HG02678 (cell line): ENCODE data around the gene PIAS1.
"Not testable (repeated sequence)": the region's sequence is repeated elsewhere in the genome, so short reads cannot be mapped to it uniquely, and the experiment has no call there.

Experiments used
- ATAC-seq: cut with Tn5 transposase; IDR thresholded peaks from one replicate; pipeline ENCODE4 v1.9.1; 2021; ENCODE audit warnings: mild to moderate bottlenecking, moderate library complexity; ENCODE audit not compliant: unreplicated experiment

Gene PIAS1

GRCh38 chr15:68113751-68114150 lies 59.6 kb downstream of the PIAS1 start:
- ATAC-seq = no peak

DNA sequence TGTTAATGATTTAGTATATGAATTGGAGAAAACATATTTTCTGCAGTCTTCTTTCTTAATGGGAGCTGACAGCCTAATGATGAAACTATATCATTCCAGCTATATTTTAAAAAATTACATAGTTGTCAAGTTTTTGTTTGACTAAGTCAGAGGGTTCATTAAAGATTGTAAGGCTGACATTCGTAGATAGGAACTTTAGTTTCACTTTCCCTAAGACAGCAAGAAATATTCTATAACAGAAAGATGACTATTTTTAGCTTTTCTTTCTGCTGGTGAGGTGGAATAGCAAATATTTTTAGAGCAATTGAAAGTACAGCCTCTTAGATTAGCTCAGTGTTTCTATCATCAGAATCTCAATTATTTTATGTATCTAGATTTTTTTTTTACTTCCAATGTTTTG lies 60.2 kb downstream of the PIAS1 start:
- no peak for ATAC-seq

GRCh38 chr15:68114840-68115239 lies 60.7 kb downstream of the PIAS1 start:
- no peak for ATAC-seq

GRCh38 chr15:68124700-68125099 lies 70.6 kb downstream of the PIAS1 start:
- ATAC-seq = no peak

- no peak for ATAC-seq
Observed at GRCh38 chr15:68126396-68126795, 72.3 kb downstream of the PIAS1 start.

DNA sequence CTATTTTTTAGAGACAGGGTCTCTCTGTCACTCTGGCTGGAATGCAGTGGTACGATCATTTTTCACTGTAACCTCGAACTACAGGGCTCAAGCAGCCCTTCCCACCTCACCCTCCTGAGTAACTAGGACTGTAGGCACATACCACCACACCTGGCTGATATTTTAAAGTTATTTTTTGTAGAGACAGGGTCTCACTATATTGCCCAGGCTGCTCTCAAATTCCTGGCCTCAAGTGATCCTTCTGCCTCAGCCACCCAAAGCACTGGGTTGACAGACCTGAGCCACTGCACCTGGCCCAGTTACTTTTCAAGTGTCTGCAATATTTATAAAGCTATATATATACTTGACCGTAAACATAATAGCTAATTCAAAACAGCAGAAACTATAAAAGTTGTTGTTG lies 75.0 kb downstream of the PIAS1 start:
- ATAC-seq = no peak

GRCh38 chr15:68130851-68131250 lies 76.7 kb downstream of the PIAS1 start:
- no peak for ATAC-seq

GRCh38 chr15:68137096-68137495 lies 83.0 kb downstream of the PIAS1 start:
- ATAC-seq = no peak

DNA sequence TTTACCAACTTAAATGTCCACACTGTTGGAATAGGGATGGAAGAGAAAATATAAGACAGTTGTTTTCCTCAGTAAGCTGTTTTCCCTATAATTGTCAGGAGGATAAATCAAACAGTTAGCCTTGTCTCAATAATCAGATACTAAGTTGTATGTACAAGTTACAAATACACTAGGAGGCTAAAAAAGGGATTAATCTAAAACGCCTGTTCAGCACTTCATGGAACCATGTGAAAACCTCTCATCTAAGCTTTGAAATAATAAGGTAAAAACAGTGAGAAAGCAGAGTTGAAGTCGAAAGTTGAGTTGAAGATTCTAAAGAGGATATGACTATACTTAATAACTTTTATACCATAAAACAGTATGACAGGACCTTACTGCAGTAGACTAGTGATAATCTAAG lies 89.0 kb downstream of the PIAS1 start:
- no peak for ATAC-seq

DNA sequence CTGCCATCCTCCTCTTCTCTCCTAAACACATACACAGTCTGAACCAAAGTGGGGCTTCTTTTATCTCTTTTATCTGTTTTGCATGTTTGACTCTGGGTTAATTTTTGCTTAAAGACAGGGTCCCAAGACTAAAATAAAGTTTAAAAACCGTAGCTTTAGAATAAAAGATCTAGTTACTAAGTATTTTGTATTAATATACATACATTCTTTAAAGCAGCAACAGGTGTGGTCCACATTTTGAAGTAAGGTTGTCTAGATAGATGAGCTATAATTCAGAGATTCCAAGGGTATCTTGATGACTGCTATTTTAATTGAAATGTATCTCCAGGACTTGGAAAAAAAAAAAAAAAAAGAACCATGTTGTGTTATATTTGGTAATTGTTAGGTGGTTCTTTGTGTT lies 89.7 kb downstream of the PIAS1 start:
- no peak for ATAC-seq

- ATAC-seq = no peak
Observed at GRCh38 chr15:68145706-68146105, 91.6 kb downstream of the PIAS1 start.

- no peak for ATAC-seq
Observed at GRCh38 chr15:68148039-68148438, 93.9 kb downstream of the PIAS1 start.

DNA sequence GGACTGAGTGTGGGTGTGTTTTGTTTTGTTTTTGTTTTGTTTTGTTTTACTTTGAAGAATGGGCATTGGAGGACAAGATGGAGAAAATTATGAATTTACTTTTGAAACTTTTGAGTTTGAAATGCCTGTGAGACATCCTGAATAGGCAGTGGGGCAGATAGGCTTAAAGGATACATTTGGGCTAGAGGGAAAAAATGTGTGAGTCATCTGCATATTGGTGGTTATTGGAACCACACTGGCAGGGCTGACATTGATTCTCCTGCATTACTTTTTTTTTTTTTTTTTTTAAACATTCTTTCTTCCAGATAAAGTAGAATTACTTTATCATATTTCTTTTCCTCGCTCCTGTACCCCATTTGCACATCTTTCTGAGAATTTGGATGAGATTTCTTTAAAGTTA lies 94.9 kb downstream of the PIAS1 start:
- no peak for ATAC-seq

DNA sequence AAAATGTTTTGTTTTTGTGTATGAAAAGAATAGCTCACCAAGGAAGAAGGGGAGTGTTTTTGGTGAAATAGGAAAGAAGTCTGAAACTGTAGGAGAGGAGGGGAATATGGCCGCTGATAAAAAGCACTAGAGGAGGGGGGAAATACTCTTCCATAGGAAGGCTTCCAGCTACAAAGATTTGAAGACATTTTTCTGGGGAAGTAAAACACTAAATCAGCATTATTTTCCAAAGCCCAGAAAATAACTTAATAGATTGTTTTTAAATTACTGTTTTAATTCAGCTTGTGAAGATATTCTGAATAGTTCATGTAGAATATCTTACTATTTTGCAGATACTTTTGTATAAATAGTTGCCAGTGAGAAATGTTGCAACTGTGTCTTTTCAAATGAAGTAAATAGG lies 96.1 kb downstream of the PIAS1 start:
- ATAC-seq = no peak

DNA sequence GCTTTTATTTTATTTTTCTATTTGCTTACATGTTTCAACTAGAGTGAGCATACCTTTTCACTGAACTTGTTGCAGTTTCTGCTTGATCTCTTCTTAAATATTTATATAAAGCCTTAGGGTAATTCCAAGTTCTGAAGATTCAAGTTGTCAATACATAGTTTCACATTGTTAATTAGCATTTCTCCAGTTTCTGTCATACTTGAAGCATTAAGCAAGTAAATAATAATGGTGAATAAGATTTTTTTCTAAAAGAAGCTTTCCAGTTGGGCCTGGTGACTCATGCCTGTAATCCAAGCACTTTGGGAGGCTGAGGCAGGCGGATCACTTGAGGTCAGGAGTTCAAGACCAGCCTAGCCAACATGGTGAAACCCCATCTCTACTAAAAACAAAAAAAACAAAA lies 97.2 kb downstream of the PIAS1 start:
- ATAC-seq = no peak

DNA sequence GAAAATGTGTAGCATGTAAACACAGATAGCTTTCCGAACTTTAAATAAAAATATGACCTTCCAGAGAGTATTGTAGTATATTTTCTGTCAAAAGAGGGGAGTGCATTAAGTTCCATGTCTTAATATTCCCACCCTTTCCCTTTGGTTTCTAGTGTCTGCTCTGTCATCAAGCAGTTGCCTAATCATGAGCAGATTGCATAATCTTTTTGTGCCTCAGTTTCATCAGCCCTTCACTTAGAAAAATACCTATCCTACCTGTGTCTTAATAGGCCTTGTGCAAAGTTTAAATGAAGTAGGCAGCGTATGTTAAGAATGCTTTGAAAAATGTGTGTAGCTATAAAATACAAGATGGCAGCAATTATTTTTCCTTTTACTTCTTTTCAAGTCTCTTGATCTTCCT lies 98.2 kb downstream of the PIAS1 start:
- ATAC-seq = no peak

DNA sequence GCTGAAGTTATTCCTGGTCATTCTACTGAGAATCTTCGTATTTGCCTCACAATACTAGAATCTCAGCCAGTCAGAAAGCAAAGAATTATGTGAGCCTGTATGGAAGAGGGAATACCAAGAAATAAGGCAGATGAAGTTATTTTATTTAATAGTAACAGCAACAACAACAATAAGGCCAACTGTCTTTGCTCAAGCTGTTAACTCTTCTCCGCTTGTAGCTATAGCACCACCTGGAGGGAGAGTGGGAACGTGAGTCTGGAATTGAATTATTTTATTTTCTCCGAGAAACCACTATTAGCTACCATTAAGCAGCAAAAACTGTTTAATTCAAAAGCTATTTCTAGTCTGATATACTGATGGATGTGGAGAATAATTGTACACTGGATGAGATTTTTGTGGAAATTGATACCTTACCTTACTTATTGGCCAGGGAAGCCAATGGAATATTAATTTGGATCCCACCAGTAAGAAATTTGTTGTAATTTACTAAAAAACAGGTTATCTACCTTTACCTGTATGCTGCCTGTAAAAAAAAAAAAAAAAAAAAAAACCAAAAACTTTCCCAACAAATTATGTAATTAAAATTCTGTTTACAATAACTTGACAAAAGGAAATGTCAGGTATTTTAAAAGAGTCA lies 100.9 kb downstream of the PIAS1 start:
- no peak for ATAC-seq

- no peak for ATAC-seq
Observed at GRCh38 chr15:68157074-68157473, 103.0 kb downstream of the PIAS1 start.

DNA sequence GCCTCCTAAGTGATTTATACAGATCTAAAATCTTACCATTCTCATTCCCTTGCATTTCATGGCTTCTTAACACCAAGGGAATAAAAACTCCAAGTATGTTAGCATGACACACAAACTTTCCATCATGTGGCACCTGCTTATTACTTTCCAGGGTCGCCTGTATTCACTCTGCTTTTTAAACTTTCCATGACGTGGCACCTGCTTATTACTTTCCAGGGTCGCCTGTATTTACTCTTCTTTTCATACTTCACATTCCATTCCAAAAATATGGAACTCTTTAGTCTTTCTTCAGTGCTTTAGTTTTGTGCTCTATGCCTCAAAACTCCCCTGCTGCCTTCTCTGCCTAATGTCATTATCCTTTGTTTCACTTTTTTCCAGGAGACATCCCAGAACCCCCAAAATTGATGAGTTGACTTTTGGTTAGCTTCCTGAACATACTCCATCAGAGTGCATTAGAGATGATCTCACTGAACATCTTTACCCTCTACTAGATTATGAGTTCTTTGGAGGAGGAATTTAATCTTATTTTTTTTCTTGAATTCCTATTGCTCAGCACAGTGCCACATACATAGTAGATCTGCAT lies 104.0 kb downstream of the PIAS1 start:
- ATAC-seq = no peak

DNA sequence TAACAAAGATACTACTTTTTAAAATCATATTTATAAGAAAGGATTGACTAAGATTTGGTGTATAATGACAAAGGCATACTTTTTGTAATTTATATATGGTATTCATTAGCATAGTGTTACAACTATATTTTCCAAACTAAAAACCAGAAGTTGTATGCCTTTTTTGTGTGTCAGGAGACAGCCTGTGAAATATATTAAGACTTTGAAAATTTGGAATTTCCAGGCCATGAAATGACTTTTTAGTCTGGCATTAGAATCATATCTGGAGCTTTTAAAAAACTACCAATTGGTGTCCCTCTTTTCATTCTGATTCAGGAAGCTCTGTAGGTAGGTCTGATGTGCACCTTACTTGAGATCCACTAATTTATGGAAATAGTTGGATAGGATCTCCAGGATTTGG lies 109.1 kb downstream of the PIAS1 start:
- no peak for ATAC-seq

DNA sequence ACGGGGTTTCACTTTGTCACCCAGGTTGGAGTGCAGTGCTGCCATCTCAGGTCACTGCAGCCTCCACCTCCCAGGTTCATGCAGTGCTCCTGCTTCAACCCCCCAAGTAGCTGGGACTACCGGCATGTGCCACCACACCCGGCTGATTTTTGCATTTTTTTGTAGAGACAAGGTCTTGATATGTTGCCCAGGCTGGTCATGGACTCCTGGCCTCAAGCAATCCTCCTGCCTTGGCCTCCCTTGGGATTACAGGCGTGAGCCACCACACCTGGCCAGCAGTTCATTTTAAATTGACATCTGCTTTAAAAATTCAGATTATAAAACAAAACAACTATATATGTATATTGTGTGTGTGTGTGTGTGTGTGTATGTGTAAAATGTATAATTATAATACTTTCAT lies 112.7 kb downstream of the PIAS1 start:
- no peak for ATAC-seq

DNA sequence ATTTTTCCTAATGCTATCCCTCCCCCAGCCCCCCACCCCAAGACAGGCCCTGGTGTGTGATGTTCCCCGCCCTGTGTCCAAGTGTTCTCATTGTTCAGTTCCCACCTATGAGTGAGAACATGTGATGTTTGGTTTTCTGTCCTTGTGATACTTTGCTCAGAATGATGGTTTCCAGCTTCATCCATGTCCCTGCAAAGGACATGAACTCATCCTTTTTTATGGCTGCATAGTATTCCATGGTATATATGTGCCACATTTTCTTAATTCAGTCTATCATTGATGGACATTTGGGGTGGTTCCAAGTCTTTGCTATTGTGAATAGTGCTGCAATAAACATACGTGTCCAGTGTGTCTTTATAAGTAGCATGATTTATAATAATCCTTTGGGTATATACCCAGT lies 117.9 kb downstream of the PIAS1 start:
- ATAC-seq = not testable (repeated sequence)

GRCh38 chr15:68173119-68173518 lies 119.0 kb downstream of the PIAS1 start:
- no peak for ATAC-seq
